Measurements from ENCODE around the gene AGO3.
A peak's percentile ranks its signal among the peaks of the same experiment; 100 is the strongest.

AGO3 gene

GRCh38 chr1:36083635-36084496 lies 153.0 kb downstream of the AGO3 start, which contains the start of gene TEKT2:
Gene TEKT2 (plus strand): TSS chr1:36084094. CDS start chr1:36084922, 828 bp downstream.
- DNase-seq (ENCODE audit: low read depth): no peak

GRCh38 chr1:36084497-36085115 lies 153.7 kb downstream of the AGO3 start:
- DNase-seq (ENCODE audit: low read depth): no peak

- DNase-seq (ENCODE audit: low read depth): no peak
Measured at GRCh38 chr1:36085126-36085525, 154.2 kb downstream of the AGO3 start.

- DNase-seq (ENCODE audit: low read depth): no peak
Measured at GRCh38 chr1:36085686-36086526, 155.0 kb downstream of the AGO3 start.

- no peak for DNase-seq (ENCODE audit: low read depth)
Measured at GRCh38 chr1:36086529-36087232, 155.8 kb downstream of the AGO3 start.

GRCh38 chr1:36087233-36088123 lies 156.6 kb downstream of the AGO3 start:
- DNase-seq (ENCODE audit: low read depth): no peak

- DNase-seq (ENCODE audit: low read depth): no peak
Measured at GRCh38 chr1:36088265-36088576, 157.3 kb downstream of the AGO3 start.

- DNase-seq (ENCODE audit: low read depth): peak; percentile 68
Measured at GRCh38 chr1:36088577-36089392, 157.9 kb downstream of the AGO3 start, which contains the start of gene ADPRS. Gene ADPRS (plus strand): TSS chr1:36088892. CDS start chr1:36088905, 13 bp downstream.

GRCh38 chr1:36089393-36090121 lies 158.7 kb downstream of the AGO3 start:
- no peak for DNase-seq (ENCODE audit: low read depth)

- DNase-seq (ENCODE audit: low read depth): no peak
Measured at GRCh38 chr1:36091141-36091540, 160.2 kb downstream of the AGO3 start.

GRCh38 chr1:36091698-36092097 lies 160.8 kb downstream of the AGO3 start:
- no peak for DNase-seq (ENCODE audit: low read depth)

GRCh38 chr1:36092166-36092797 lies 161.4 kb downstream of the AGO3 start:
- no peak for DNase-seq (ENCODE audit: low read depth)

- no peak for DNase-seq (ENCODE audit: low read depth)
Measured at GRCh38 chr1:36092798-36093185, 161.9 kb downstream of the AGO3 start.

- DNase-seq (ENCODE audit: low read depth): no peak
Measured at GRCh38 chr1:36093226-36093625, 162.3 kb downstream of the AGO3 start.

GRCh38 chr1:36093929-36094328 lies 163.0 kb downstream of the AGO3 start:
- DNase-seq (ENCODE audit: low read depth): no peak

GRCh38 chr1:36094621-36095061 lies 163.7 kb downstream of the AGO3 start:
- no peak for DNase-seq (ENCODE audit: low read depth)

GRCh38 chr1:36095760-36096405 lies 165.0 kb downstream of the AGO3 start:
- DNase-seq (ENCODE audit: low read depth): no peak

All from GM04504 (cell line).